Naive thymus-derived CD8-positive, alpha-beta T cell (primary cell): ENCODE data around the gene SPDYE4. TPM values are rescaled to one million over a fixed set of nuclear protein-coding genes. Genes with fewer than 3 reads are reported as not detected.

Experiments used
- ATAC-seq, 2 donors: fragments of 150-1000 bp; cut with Tn5 transposase in 1 of 2; sonication (Bioruptor Pico), chemical (Tn5 transposase) in 1 of 2; 1 replicate in 1 of 2; 2 replicates in 1 of 2; pipeline ENCODE4 v1.10.0; 2021; ENCODE audit warnings: mild to moderate bottlenecking in 2 of 2, moderate library complexity in 2 of 2
- POLR2A ChIA-PET: fragments of 350-600 bp; sonication (Branson Sonifier 250); formaldehyde crosslinking; loops from one replicate; lab custom pipeline; 2021; ENCODE audit warnings: antibody characterized with exemption; lab: Charles Lee
- DNase-seq, 10 donors: peaks; one replicate each; pipeline versions ENCODE4 v3.0.0 to v3.0.0-alpha.2; 2020 to 2022
- H3K27ac Mint-ChIP-seq, 10 donors: one replicate each; pipeline ENCODE4 v1.8.0; 2020 to 2022; ENCODE audit warnings: mild to moderate bottlenecking in 10 of 10, mixed read lengths in 10 of 10, moderate library complexity in 4 of 10, inconsistent platforms in 1 of 10
- H3K27me3 Mint-ChIP-seq, 5 donors: one replicate each; pipeline ENCODE4 v1.8.0; 2021 to 2022; ENCODE audit warnings: mixed read lengths in 5 of 5
- H3K36me3 Mint-ChIP-seq, 3 donors: one replicate each; pipeline ENCODE4 v1.8.0; 2020 to 2022; ENCODE audit warnings: mixed read lengths in 3 of 3, mild to moderate bottlenecking in 2 of 3, inconsistent platforms in 1 of 3
- H3K4me1 Mint-ChIP-seq, 4 donors: one replicate each; pipeline ENCODE4 v1.8.0; 2021 to 2022; ENCODE audit warnings: mixed read lengths in 4 of 4
- H3K4me3 Mint-ChIP-seq, 10 donors: one replicate each; pipeline ENCODE4 v1.8.0; 2020 to 2022; ENCODE audit warnings: mild to moderate bottlenecking in 10 of 10, mixed read lengths in 10 of 10, moderate library complexity in 6 of 10, inconsistent platforms in 1 of 10
- H3K9me3 Mint-ChIP-seq, 9 donors: one replicate each; pipeline ENCODE4 v1.8.0; 2020 to 2022; ENCODE audit warnings: mixed read lengths in 9 of 9, mild to moderate bottlenecking in 3 of 9, inconsistent platforms in 1 of 9, moderate library complexity in 1 of 9
- polyA plus RNA-seq, 3 donors: library from polyadenylated mRNA; unstranded; fragments of 300-500 nt; fragmentation: Illumina TruSeq; gene quantifications; one replicate each; pipeline ENCODE4 v1.2.3, GENCODE V29; 2021
- total RNA-seq, 8 experiments: library from RNA in 2 of 8; stranded (reverse) in 2 of 8; gene quantifications; one replicate each; pipeline ENCODE4 v1.2.3 and lab custom pipeline; 2021 to 2026

The SPDYE4 gene
- total and polyA plus RNA-seq, 5 experiments from 2014 or later: not detected

GRCh38 chr17:8732406-8733085, 25.8 kb downstream of the SPDYE4 start:
- Mint-ChIP-seq H3K4me3 (no peak overlapping the region), H3K4me1 (peaks cover 0 to 3% (median 0%) of the 10 kb centered on the region in 4 donors), H3K36me3 (no peaks in the 10 kb centered on the region), H3K27ac (no peak overlapping the region), H3K9me3 (no peaks in the 10 kb centered on the region), H3K27me3 (peaks cover 0 to 11% (median 3%) of the 10 kb centered on the region in 5 donors)
- ATAC-seq (no peak), DNase-seq (no peak)
- POLR2A ChIA-PET: interaction anchor here (0.9 kb wide), 1 partner anchor 9 kb away, joined by 3 read pairs; no protein-coding TSS in a partner anchor

GRCh38 chr17:8729860-8730259, 28.5 kb downstream of the SPDYE4 start:
- POLR2A ChIA-PET: no interaction called here
- no peaks in the 10 kb centered on the region for H3K9me3 Mint-ChIP-seq
- H3K27me3 Mint-ChIP-seq: peaks cover 0 to 11% (median 5%) of the 10 kb centered on the region in 5 donors
- H3K4me3 Mint-ChIP-seq: no peak overlapping the region
- H3K4me1 Mint-ChIP-seq: peaks cover 0 to 2% (median under 1%) of the 10 kb centered on the region in 4 donors
- no peaks in the 10 kb centered on the region for H3K36me3 Mint-ChIP-seq
- ATAC-seq (no peak), DNase-seq (no peak)
- H3K27ac Mint-ChIP-seq: peak overlapping the region in 1 of 10 donors; percentile 26

- peaks cover 0 to 2% (median under 1%) of the 10 kb centered on the region in 4 donors for H3K4me1 Mint-ChIP-seq
- H3K27me3 Mint-ChIP-seq: peaks cover 0 to 11% (median 5%) of the 10 kb centered on the region in 5 donors
- POLR2A ChIA-PET: no interaction called here
- H3K4me3 Mint-ChIP-seq: no peak overlapping the region
- H3K9me3 Mint-ChIP-seq: no peaks in the 10 kb centered on the region
- DNase-seq (no peak), ATAC-seq (no peak)
- no peaks in the 10 kb centered on the region for H3K36me3 Mint-ChIP-seq
- no peak overlapping the region for H3K27ac Mint-ChIP-seq
These were observed 28.9 kb downstream of the SPDYE4 start for GRCh38 chr17:8729421-8729820.

- H3K4me1 Mint-ChIP-seq: peaks cover 0 to 2% (median under 1%) of the 10 kb centered on the region in 4 donors
These were observed 29.4 kb downstream of the SPDYE4 start for GRCh38 chr17:8728971-8729370.

GRCh38 chr17:8728251-8728938, 30.0 kb downstream of the SPDYE4 start:
- no peaks in the 10 kb centered on the region for H3K36me3 Mint-ChIP-seq
- DNase-seq (no peak), ATAC-seq (no peak)
- H3K4me3 Mint-ChIP-seq: no peak overlapping the region
- peaks cover 0 to 2% (median under 1%) of the 10 kb centered on the region in 4 donors for H3K4me1 Mint-ChIP-seq
- H3K27ac Mint-ChIP-seq: peak overlapping the region in 1 of 10 donors; percentile 48
- H3K9me3 Mint-ChIP-seq: no peaks in the 10 kb centered on the region
- H3K27me3 Mint-ChIP-seq: peaks cover 0 to 11% (median 5%) of the 10 kb centered on the region in 5 donors
- POLR2A ChIA-PET: no interaction called here

More at GRCh38 chr17:8728971-8729370, 29.4 kb downstream of the SPDYE4 start:
- no peak overlapping the region for H3K4me3 Mint-ChIP-seq
- no peaks in the 10 kb centered on the region for H3K36me3 Mint-ChIP-seq
- no peak for ATAC-seq
- DNase-seq: no peak
- H3K9me3 Mint-ChIP-seq: no peaks in the 10 kb centered on the region
- POLR2A ChIA-PET: no interaction called here
- H3K27ac Mint-ChIP-seq: no peak overlapping the region
- peaks cover 0 to 11% (median 5%) of the 10 kb centered on the region in 5 donors for H3K27me3 Mint-ChIP-seq

GRCh38 chr17:8726941-8727555, 31.3 kb downstream of the SPDYE4 start:
- POLR2A ChIA-PET: no interaction called here
- Mint-ChIP-seq H3K27me3 (peaks cover 0 to 11% (median 5%) of the 10 kb centered on the region in 5 donors), H3K4me1 (peaks cover 0 to 2% (median under 1%) of the 10 kb centered on the region in 4 donors), H3K4me3 (no peak overlapping the region), H3K36me3 (no peaks in the 10 kb centered on the region), H3K9me3 (no peaks in the 10 kb centered on the region), H3K27ac (peak overlapping the region in 1 of 10 donors; percentile 79)
- ATAC-seq (no peak), DNase-seq (no peak)

- ATAC-seq: no peak
- Mint-ChIP-seq H3K9me3 (no peaks in the 10 kb centered on the region), H3K36me3 (no peaks in the 10 kb centered on the region), H3K27ac (no peak overlapping the region), H3K27me3 (peaks cover 0 to 11% (median 5%) of the 10 kb centered on the region in 5 donors), H3K4me1 (peaks cover 0 to 2% (median under 1%) of the 10 kb centered on the region in 4 donors), H3K4me3 (no peak overlapping the region)
- DNase-seq: no peak
- POLR2A ChIA-PET: no interaction called here
These were observed 32.2 kb downstream of the SPDYE4 start for GRCh38 chr17:8725881-8726876.

- Mint-ChIP-seq H3K27me3 (peaks cover 0 to 6% (median 2%) of the 10 kb centered on the region in 5 donors), H3K4me1 (peaks cover 0 to 2% (median under 1%) of the 10 kb centered on the region in 4 donors), H3K36me3 (no peaks in the 10 kb centered on the region), H3K9me3 (no peaks in the 10 kb centered on the region), H3K4me3 (no peak overlapping the region), H3K27ac (no peak overlapping the region)
- ATAC-seq (no peak), DNase-seq (no peak)
- POLR2A ChIA-PET: interaction anchor here (0.7 kb wide), 1 partner anchor 224 kb away, joined by 3 read pairs; no protein-coding TSS in a partner anchor
These were observed 33.9 kb downstream of the SPDYE4 start for GRCh38 chr17:8724451-8724850.

- ATAC-seq (no peak), DNase-seq (no peak)
- H3K36me3 Mint-ChIP-seq: no peaks in the 10 kb centered on the region
- H3K4me1 Mint-ChIP-seq: no peaks in the 10 kb centered on the region
- peak overlapping the region in 1 of 10 donors; percentile 60 for H3K27ac Mint-ChIP-seq
- peaks cover 0 to 2% (median 0%) of the 10 kb centered on the region in 5 donors for H3K27me3 Mint-ChIP-seq
- peaks cover 0 to 1% (median 0%) of the 10 kb centered on the region in 9 donors for H3K9me3 Mint-ChIP-seq
- POLR2A ChIA-PET: no interaction called here
- H3K4me3 Mint-ChIP-seq: no peak overlapping the region
These were observed 37.8 kb downstream of the SPDYE4 start for GRCh38 chr17:8720596-8720995.

GRCh38 chr17:8719291-8720246, 38.8 kb downstream of the SPDYE4 start:
- Mint-ChIP-seq H3K9me3 (peaks cover 0 to 1% (median 0%) of the 10 kb centered on the region in 9 donors), H3K4me1 (no peaks in the 10 kb centered on the region), H3K27me3 (peaks cover 0 to 2% (median 0%) of the 10 kb centered on the region in 5 donors), H3K4me3 (no peak overlapping the region), H3K36me3 (no peaks in the 10 kb centered on the region), H3K27ac (no peak overlapping the region)
- DNase-seq (no peak), ATAC-seq (no peak)
- POLR2A ChIA-PET: interaction anchor here (0.6 kb wide), 1 partner anchor 539 kb away, joined by 3 read pairs; no protein-coding TSS in a partner anchor

GRCh38 chr17:8718001-8718563, 40.3 kb downstream of the SPDYE4 start:
- H3K27me3 Mint-ChIP-seq: peaks cover 0 to 2% (median 0%) of the 10 kb centered on the region in 5 donors

More at GRCh38 chr17:8718001-8718563, 40.3 kb downstream of the SPDYE4 start:
- no peaks in the 10 kb centered on the region for H3K4me1 Mint-ChIP-seq
- no peak overlapping the region for H3K4me3 Mint-ChIP-seq
- DNase-seq (no peak), ATAC-seq (no peak)
- no peaks in the 10 kb centered on the region for H3K36me3 Mint-ChIP-seq
- no peak overlapping the region for H3K27ac Mint-ChIP-seq
- POLR2A ChIA-PET: no interaction called here
- peaks cover 0 to 1% (median 0%) of the 10 kb centered on the region in 9 donors for H3K9me3 Mint-ChIP-seq
